HL-60/S4 treated with retinoic acid at 250 ng/mL for 4 days and 3 days (cell line): ENCODE data around the gene SCAANT1.

Source experiments
- in situ Hi-C: fragments of 300-500 bp; cut with MboI; formaldehyde crosslinking; loops from 2 replicates; pipeline ENCODE4 v1.7.0; 2022; ENCODE audit warnings: low sequenced_read_pairs

Gene SCAANT1

GRCh38 chr3:63934041-63934866, 22.1 kb upstream of the SCAANT1 start:
- in situ Hi-C loops: no loop called here

DNA sequence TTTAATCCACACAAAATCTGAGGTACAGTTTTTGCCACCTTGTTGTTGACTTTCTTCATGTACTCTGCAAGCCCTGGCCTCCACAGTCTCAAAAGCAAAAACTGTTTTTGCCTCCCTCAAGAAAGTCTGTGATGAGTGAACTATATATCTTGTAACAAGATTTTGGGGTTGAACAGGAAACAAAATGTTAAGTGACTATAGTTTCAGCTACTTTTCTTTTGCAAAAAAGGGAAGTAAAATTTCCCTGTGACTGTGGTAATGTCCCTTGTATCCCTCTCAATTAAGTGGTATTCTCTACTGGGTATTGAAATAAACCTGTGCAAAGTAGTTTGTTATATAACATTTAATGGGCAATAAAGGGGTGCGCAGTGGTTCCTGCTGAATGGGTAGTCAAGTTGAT, 21.3 kb upstream of the SCAANT1 start:
- in situ Hi-C loops: no loop called here

DNA sequence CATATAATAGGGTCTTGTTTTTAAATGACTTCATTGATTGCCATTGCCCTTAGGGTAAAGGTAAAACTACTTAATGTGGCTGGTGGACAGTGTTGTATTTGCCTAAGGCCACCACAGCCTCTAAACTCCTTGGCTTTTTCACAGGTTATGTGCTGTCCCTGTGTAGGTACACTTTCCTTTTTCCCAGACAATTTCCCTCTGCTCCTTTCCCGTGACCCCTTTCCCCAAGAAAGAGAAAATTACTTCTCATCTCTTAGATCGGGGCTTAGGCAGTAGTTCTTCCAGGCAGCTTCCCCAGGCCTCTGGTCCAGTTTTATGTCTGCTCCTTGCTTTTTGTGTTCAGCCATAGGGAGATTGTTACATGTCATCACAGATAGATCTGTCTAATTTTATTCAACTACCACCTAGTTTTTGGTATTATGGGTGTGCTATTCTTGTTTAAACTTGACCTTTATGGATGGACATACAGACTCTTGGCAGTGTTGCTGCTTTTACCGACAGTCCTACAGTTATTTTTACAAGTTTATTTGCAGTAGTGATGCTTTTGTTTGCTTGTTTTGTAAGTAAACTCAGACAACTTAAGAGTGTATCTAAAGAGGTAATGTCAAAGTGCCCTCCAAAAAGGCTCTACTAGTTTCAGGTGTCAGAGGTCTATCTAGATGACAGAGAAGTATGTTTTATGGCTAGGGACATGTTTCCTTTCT, 20.5 kb upstream of the SCAANT1 start:
- in situ Hi-C loops: no loop called here

DNA sequence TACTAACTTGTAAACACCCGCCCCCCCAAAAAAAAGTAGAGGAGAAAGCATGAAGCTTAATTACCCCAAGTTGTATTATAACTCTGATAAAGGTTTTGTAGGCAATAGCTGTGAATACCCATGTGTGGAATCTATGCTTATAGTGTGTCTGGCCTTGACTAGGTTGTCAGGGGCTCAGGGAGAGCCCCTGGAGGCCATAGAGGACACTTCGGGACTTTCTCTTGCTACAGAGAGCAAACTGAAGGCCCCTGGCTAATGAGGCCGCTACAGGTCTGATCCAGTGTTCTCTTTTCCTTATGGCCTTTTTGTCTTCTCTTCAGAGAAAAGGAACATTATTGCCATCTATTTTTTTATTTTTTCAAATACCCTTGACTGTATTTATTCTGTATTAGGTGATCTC, 19.1 kb upstream of the SCAANT1 start:
- in situ Hi-C loops: no loop called here

GRCh38 chr3:63927422-63928280, 15.5 kb upstream of the SCAANT1 start:
- in situ Hi-C loops: no loop called here

- in situ Hi-C loops: no loop called here
These were observed 14.1 kb upstream of the SCAANT1 start for GRCh38 chr3:63926309-63926708.

DNA sequence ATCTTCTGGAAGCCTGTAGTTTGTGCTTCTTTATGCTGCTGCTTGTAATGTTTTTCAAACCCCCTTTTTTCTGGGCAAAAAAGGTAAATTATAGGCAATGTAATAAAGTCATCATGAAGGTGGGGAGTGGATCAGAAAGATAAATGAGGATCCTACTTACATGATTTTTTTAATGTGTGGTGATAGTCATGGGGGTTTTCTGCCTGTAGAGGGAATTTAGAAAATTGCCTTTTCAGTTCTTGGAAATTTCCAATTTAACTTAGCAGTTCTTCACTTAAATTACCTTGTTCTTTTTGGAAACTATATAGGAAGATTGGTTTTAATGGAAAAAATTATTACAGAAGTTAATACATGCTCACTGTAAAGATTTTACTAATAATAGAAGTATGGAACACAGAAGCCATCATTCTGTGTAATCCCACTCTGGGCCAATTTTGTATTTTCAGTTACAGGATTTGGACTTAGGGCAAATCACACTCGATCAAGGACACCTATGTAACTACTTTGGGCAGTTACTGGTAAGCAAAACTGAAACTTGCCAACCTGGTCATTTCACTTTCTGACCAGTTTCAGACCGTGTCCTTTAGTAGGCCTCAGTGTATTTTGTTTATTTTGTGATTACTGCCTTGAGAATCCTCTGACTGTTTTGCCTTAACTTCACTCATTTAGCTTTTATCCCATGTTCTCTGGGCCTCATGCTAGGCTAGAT, 10.5 kb upstream of the SCAANT1 start:
- in situ Hi-C loops: no loop called here

- in situ Hi-C loops: no loop called here
These were observed 9.7 kb upstream of the SCAANT1 start for GRCh38 chr3:63921741-63922482.

GRCh38 chr3:63920001-63920400, 7.8 kb upstream of the SCAANT1 start:
- in situ Hi-C loops: no loop called here

GRCh38 chr3:63918321-63918720, 6.1 kb upstream of the SCAANT1 start:
- in situ Hi-C loops: no loop called here

GRCh38 chr3:63914312-63914711, 2.1 kb upstream of the SCAANT1 start:
- in situ Hi-C loops: no loop called here

- in situ Hi-C loops: no loop called here
These were observed 795 bp upstream of the SCAANT1 start for GRCh38 chr3:63912768-63913588.

DNA sequence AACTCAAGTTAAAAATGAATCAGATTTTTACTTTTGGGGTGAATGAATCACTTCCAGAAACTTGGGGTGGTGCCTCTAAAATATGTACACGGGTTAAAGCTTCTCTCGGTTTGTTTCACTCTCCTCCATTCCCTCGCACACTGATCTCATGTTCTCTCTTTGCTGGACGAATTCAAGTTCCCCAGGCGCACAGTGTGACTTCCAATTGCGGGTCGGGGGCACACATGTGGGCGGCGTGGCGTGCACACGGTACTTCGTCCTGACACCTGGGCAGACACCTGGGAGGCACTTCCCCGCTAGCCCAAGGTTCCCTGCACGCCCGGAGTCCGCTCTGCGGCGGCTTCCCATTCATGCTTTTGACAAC, 692 bp downstream of the SCAANT1 start:
- in situ Hi-C loops: no loop called here

DNA sequence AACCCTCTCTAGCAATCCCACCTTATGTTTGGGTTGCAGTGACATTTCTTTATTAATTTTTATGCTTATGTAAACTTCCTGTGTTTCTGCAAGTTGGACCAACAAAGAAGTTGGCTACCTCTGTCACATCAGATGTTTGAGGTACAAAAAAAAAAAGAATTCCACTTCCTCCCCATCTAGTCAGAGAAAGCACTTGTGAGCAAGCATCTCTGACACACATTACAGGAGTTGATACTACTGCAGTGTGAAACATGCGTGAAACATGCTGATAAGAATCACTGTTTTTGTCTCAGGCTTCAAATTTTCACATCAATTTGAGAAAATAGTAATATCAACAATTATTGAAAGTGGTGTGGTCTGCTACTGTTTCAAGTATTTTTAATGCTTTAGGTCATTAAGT, 1.3 kb downstream of the SCAANT1 start:
- in situ Hi-C loops: no loop called here

- in situ Hi-C loops: no loop called here
These were observed 2.2 kb downstream of the SCAANT1 start for GRCh38 chr3:63910001-63910400.

GRCh38 chr3:63909431-63909830, 2.8 kb downstream of the SCAANT1 start:
- in situ Hi-C loops: no loop called here

DNA sequence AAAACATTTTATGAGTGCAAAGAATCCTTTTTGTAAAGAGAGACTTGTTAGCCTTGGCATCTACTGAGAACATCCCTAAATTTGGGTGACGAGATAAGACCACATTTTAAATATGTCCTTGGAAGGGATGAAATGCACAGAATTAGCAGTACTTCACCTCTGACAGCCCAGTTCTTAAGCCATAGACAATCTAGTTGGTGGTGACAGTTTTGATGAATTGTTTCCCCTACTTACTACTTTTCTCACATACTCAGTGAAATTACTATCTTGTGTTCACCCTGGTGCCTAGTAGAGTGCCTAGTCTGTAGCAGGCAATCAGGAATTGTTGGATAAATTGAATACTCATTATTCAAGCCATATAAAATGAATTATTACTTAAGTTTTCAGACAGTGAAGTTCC, 3.4 kb downstream of the SCAANT1 start:
- in situ Hi-C loops: no loop called here

- in situ Hi-C loops: no loop called here
These were observed 4.0 kb downstream of the SCAANT1 start for GRCh38 chr3:63908081-63908736.
